ENCODE data around the gene SLC46A3.

SLC46A3 gene

DNA sequence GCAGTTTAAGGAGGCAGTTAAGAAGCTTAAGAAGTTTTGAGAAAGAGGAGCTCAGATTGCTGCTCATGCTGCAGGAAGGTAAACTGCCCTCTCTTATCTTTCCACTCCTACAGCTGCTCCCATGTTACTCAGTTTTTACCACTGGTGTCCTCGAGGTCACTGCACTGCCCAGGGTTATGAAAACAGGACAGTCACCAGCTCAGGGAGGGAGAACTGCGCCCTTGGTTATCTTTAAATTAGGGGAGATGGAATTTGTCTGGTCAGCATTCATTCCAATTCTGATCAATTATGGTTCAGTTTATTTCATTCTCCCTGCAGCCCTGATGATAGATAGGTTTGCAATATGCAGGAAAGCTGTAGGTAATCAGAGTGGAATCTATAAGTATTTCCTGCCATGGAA is 10.8 kb upstream of the SLC46A3 start:
- no peak overlapping the region for H3K27ac ChIP-seq
- H3K27me3 ChIP-seq (ENCODE audit: insufficient read depth, low read depth): no peaks in the 10 kb centered on the region
- H2AFZ ChIP-seq (ENCODE audit: low read depth): no peak overlapping the region
- no peaks in the 10 kb centered on the region for H3K79me2 ChIP-seq (ENCODE audit: insufficient read depth, low read depth)
- no peaks in the 10 kb centered on the region for H4K20me1 ChIP-seq (ENCODE audit: insufficient read depth)
- no peaks in the 10 kb centered on the region for H3K36me3 ChIP-seq (ENCODE audit: insufficient read depth)
- H3K4me3 ChIP-seq (IDR thresholded peaks at IDR 0.05; ENCODE audit: insufficient read depth, low read depth, low read length): no peak overlapping the region
- H3K9ac ChIP-seq: no peak overlapping the region
- no peak overlapping the region for H3K4me2 ChIP-seq
- TF ChIP-seq, protein P1, sequence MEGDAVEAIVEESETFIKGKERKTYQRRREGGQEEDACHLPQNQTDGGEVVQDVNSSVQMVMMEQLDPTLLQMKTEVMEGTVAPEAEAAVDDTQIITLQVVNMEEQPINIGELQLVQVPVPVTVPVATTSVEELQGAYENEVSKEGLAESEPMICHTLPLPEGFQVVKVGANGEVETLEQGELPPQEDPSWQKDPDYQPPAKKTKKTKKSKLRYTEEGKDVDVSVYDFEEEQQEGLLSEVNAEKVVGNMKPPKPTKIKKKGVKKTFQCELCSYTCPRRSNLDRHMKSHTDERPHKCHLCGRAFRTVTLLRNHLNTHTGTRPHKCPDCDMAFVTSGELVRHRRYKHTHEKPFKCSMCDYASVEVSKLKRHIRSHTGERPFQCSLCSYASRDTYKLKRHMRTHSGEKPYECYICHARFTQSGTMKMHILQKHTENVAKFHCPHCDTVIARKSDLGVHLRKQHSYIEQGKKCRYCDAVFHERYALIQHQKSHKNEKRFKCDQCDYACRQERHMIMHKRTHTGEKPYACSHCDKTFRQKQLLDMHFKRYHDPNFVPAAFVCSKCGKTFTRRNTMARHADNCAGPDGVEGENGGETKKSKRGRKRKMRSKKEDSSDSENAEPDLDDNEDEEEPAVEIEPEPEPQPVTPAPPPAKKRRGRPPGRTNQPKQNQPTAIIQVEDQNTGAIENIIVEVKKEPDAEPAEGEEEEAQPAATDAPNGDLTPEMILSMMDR (conservative IDR thresholded peaks at IDR 0.05; ENCODE audit: low read depth, low read length): no peak
- H3K4me1 ChIP-seq (ENCODE audit: low read depth, poor library complexity, severe bottlenecking): no peaks in the 10 kb centered on the region

DNA sequence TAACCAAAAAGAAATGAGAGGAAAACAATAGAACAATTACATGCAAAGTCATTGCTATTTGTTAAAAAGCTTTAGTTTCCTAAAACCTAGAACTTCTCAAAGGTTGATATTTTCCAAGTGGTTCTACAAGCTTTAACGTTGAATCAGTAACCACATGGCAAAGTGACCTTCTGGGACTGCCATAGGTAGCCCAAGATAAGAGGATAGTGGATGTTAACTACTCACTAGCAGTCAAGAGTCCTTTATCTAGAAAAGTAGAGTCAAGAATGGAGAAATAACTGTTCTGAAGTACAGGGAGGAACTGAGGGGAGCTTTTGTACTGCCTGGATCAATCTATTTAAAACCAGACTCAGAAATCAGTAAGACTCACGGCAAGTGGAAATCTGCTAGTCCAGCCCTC is 9.9 kb upstream of the SLC46A3 start:
- Histone ChIP-seq H3K36me3 (ENCODE audit: insufficient read depth) (no peaks in the 10 kb centered on the region), H3K27ac (no peak overlapping the region), H3K4me2 (no peak overlapping the region), H3K27me3 (ENCODE audit: insufficient read depth, low read depth) (no peaks in the 10 kb centered on the region), H2AFZ (ENCODE audit: low read depth) (no peak overlapping the region), H3K79me2 (ENCODE audit: insufficient read depth, low read depth) (no peaks in the 10 kb centered on the region), H3K4me1 (ENCODE audit: low read depth, poor library complexity, severe bottlenecking) (no peaks in the 10 kb centered on the region), H4K20me1 (ENCODE audit: insufficient read depth) (no peaks in the 10 kb centered on the region), H3K4me3 (IDR thresholded peaks at IDR 0.05; ENCODE audit: insufficient read depth, low read depth, low read length) (no peak overlapping the region), H3K9ac (no peak overlapping the region)
- TF ChIP-seq, protein P1 (conservative IDR thresholded peaks at IDR 0.05; ENCODE audit: low read depth, low read length): no peak

- H3K4me3 ChIP-seq (IDR thresholded peaks at IDR 0.05; ENCODE audit: insufficient read depth, low read depth, low read length): no peak overlapping the region
Observed at GRCh38 chr13:28725046-28725610, 6.4 kb upstream of the SLC46A3 start.

GRCh38 chr13:28723806-28724205 is 5.0 kb upstream of the SLC46A3 start:
- no peak overlapping the region for H2AFZ ChIP-seq (ENCODE audit: low read depth)
- H3K27me3 ChIP-seq (ENCODE audit: insufficient read depth, low read depth): no peaks in the 10 kb centered on the region
- H3K4me2 ChIP-seq: no peak overlapping the region
- H4K20me1 ChIP-seq (ENCODE audit: insufficient read depth): no peaks in the 10 kb centered on the region
- H3K4me3 ChIP-seq (IDR thresholded peaks at IDR 0.05; ENCODE audit: insufficient read depth, low read depth, low read length): no peak overlapping the region
- no peaks in the 10 kb centered on the region for H3K79me2 ChIP-seq (ENCODE audit: insufficient read depth, low read depth)
- no peak overlapping the region for H3K27ac ChIP-seq
- H3K9ac ChIP-seq: no peak overlapping the region
- H3K4me1 ChIP-seq (ENCODE audit: low read depth, poor library complexity, severe bottlenecking): no peaks in the 10 kb centered on the region
- no peaks in the 10 kb centered on the region for H3K36me3 ChIP-seq (ENCODE audit: insufficient read depth)
- TF ChIP-seq, protein P1 (conservative IDR thresholded peaks at IDR 0.05; ENCODE audit: low read depth, low read length): no peak

More at GRCh38 chr13:28725046-28725610, 6.4 kb upstream of the SLC46A3 start:
- Histone ChIP-seq H2AFZ (ENCODE audit: low read depth) (no peak overlapping the region), H3K9ac (no peak overlapping the region), H3K4me2 (no peak overlapping the region), H3K27me3 (ENCODE audit: insufficient read depth, low read depth) (no peaks in the 10 kb centered on the region), H3K27ac (no peak overlapping the region), H3K4me1 (ENCODE audit: low read depth, poor library complexity, severe bottlenecking) (no peaks in the 10 kb centered on the region), H4K20me1 (ENCODE audit: insufficient read depth) (no peaks in the 10 kb centered on the region), H3K79me2 (ENCODE audit: insufficient read depth, low read depth) (no peaks in the 10 kb centered on the region), H3K36me3 (ENCODE audit: insufficient read depth) (no peaks in the 10 kb centered on the region)
- TF ChIP-seq, protein P1 (conservative IDR thresholded peaks at IDR 0.05; ENCODE audit: low read depth, low read length): no peak

Data from KMS-11 (cell line).